Suppressor macrophage treated with lipopolysaccharide for 4 hours (primary cell): ENCODE data around the gene MMD2.
"Not testable (repeated sequence)": the region's sequence is repeated elsewhere in the genome, so short reads cannot be mapped to it uniquely, and the experiment has no call there.

Source experiments
- DNase-seq: peaks from one replicate; pipeline ENCODE4 v3.0.0-alpha.2; 2020

The MMD2 gene, protein sequence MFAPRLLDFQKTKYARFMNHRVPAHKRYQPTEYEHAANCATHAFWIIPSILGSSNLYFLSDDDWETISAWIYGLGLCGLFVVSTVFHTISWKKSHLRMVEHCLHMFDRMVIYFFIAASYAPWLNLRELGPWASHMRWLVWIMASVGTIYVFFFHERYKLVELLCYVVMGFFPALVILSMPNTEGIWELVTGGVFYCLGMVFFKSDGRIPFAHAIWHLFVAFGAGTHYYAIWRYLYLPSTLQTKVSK

DNA sequence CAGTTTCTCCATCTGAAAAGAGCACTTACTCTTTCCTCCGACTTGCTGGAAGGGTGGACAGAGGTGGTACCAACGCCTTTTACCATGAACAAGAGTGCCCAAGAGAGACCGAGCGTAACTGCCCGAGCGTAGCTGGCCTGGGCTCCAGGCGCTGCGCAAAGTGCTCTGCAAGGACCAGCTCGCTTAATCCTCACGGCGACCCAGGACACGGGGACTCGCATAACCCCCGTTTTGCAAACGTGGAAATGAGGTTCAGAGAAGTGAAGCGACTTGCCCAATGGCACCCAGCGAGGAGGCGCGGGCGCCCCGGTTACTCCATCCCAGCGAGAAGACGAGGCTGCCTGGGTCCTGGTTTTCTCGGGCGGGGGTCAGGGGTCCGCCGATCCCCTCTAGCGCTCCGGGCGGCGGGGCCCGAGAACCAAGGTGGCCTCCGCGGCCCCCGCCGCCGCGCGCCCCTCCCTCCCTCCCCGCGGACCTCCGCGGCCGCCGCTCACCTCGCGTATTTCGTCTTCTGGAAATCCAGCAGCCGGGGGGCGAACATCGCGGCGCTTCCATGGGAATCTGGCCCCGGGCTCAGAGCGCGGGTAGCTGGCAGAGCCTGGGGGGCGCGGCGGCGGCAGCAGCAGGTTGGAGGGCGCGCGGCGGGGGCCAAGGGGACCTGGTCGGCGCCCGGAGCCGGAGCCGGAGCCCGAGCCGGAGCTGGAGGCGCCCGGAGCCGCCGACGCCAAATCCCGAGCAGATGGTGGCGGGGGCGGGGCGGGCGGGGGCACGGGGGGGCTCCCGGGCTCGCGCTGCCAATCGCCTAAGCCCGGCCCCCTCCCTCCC lies at the start of gene MMD2:
Gene MMD2 (minus strand): TSS at position 711 of the 825 bp plus-strand sequence. CDS start 170 bp downstream, at position 541.
- no peak for DNase-seq

- DNase-seq, result no peak
Measured at GRCh38 chr7:5005066-5005465, 46.1 kb upstream of the MMD2 start.

DNA sequence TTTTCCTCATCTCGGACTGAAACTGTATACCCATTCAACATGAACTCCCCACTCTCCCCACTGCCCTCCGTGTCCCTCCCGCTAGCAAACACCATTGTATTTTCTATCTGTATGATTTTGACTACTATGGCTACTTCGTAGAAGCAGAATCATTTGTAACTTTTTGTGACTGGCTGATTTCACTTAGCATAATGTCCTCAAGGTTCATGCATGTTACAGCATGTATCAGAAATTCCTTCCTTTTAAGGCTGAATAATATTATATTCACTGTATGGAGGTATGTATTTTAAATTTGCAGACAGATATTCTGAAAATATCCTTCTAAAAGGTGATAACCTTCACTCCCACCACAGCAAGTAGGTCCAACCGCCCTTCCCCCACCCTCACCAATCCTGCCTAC lies 42.9 kb upstream of the MMD2 start:
- no peak for DNase-seq

- no peak for DNase-seq
Measured at GRCh38 chr7:5001003-5001402, 42.0 kb upstream of the MMD2 start.

DNA sequence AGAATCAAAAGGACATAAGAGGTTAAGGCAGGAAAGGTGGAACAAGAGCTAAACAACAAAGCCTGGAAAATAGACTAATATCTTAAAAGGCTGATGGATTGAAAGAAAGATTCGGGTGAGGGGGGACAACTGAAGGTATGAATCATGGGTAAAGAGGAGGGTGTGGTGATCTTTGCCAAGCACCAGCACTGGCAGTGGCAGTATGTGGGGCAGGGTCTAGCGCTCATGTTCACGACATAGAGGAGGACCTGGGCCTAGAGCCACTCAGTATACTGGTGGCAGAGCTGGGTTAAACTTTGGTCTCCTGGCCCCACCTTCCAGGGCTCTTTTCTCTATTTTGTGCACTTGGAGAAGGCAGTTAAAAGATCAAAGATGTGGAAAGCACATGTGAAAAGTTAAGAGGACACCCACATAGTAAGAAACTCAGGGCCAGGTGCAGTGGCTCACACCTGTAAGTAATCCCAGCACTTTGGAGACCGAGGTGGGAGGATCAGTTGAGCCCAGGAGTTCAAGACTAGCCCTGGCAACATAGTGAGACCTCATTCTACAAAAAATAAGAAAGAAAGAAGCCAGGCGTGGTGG lies 40.5 kb upstream of the MMD2 start:
- DNase-seq, result no peak

- no peak for DNase-seq
Measured at GRCh38 chr7:4998910-4999309, 39.9 kb upstream of the MMD2 start.

GRCh38 chr7:4998244-4998643 lies 39.3 kb upstream of the MMD2 start:
- no peak for DNase-seq

DNA sequence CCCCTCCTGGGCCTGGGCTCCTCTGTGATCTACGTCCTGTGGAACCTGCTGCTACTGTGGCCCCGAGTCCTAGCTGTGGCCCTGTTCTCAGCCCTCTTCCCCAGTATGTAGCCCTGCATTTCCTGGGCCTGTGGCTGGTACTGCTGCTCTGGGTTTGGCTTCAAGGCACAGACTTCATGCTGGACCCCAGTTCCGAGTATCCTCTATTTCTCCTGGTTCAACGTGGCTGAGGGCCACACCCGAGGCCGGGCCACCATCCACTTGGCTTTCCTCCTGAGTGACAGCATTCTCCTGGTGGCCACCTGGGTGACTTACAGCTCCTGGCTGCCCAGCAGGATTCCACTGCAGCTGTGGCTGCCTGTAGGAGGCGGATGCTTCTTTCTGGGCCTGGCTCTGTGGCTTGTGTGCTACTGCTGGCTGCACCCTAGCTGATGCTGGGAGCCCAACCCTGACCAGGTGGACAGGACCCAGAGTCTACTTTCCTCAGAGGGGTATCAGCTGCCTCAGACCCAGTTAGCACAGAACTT lies 37.8 kb upstream of the MMD2 start:
- no peak for DNase-seq

- DNase-seq, result no peak
Measured at GRCh38 chr7:4995429-4995969, 36.5 kb upstream of the MMD2 start.

DNA sequence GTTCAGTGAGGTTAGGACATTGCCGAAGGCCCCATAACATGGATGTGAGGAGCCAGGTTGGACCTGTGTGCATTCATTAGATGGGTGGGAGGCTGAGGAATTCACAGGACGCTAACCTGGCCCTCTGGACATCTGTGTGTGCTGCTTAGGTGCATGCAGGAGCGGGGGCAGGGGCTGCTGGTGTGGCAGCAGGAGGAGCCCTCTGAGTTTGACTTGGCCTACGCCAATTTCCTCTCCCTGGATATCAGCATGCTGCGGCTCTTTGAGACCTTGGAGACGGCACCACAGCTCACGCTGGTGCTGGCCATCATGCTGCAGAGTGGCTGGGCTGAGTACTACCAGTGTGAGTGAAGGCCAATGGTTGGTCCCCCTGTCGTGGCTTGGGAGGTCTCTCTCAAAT lies 34.5 kb upstream of the MMD2 start:
- no peak for DNase-seq

GRCh38 chr7:4982741-4983140 lies 23.8 kb upstream of the MMD2 start:
- DNase-seq, result not testable (repeated sequence)

DNA sequence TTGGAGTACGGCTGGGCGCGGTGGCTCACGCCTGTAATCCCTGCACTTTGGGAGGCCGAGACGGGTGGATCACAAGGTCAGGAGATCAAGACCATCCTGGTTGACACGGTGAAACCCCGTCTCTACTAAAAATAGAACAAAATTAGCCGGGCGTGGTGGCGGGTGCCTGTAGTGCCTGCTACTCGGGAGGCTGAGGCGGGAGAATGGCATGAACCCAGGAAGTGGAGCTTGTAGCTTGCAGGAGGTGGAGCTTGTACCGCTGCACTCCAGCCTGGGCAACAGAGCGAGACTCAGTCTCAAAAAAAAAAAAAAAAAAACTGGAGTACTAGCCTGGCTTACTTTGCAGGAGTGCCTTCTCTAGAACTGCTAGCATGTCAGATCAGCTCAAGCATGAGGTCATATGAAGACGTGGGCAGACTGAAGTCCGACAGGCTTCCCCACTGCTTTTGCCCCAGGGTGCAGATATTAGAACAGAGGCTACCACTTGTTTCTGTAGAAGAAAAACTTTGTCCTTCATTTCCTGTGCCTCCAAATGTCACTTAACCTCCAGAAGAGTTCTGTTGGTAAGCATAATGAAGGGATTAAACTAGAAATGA lies 22.4 kb upstream of the MMD2 start:
- not testable (repeated sequence) for DNase-seq

DNA sequence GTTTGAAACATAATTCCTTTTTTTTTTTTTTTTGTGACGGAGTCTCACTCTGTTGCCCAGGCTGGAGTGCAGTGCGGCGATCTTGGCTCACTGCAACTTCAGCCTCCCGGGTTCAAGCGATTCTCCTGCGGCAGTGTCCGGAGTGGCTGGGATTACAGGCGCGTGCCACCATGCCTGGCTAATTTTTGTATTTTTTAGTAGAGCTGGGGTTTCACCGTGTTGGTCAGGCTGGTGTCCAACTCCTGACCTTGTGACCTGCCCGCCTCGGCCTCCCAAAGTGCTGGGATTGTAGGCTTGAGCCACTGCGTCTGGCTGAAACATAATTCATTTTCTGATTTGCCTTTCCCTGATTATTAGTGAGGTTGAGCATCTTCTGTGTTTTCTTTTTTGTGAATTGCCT lies 16.6 kb upstream of the MMD2 start:
- DNase-seq, result not testable (repeated sequence)

DNA sequence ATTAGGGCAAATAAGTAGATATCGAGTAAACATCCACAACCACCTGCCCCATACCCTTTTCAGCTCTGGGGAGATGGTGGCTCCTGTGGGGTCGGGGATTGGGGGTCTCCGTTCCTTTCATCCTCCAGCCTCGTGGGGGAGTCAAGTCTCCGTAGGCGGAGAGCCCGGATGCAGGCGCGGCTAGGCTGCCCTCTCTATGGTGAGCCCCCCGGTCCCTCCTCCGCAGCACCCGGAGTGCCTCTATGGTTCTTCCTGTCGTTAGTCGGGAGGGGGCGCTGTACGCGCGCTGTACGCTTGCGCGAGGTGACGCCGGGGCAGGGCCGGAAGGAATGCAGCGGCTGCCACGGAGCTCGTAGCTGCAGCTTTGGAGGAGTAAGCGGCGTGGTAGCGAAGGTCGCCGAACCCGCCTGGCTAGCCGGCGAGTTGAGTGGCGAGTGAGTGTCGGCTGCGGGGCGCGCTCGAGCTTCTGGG lies 14.8 kb upstream of the MMD2 start:
- peak; percentile 95 for DNase-seq

DNA sequence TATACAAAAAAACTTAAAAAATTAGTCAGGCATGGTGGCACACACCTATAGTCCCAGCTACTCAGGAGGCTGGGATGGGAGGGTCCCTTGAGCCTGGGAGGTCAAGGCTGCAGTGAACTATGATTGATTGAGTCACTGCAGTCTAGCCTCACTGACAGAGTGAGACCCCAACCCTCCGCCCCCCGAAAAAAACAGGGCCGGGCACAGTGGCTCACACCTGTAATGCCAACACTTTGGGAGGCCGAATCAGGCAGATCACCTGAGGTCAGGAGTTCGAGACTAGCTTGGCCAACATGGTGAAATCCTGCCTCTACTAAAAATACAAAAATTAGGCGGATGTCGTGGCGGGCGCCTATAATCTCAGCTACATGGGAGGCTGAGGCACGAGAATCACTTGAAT lies 13.5 kb upstream of the MMD2 start:
- DNase-seq, result not testable (repeated sequence)

DNA sequence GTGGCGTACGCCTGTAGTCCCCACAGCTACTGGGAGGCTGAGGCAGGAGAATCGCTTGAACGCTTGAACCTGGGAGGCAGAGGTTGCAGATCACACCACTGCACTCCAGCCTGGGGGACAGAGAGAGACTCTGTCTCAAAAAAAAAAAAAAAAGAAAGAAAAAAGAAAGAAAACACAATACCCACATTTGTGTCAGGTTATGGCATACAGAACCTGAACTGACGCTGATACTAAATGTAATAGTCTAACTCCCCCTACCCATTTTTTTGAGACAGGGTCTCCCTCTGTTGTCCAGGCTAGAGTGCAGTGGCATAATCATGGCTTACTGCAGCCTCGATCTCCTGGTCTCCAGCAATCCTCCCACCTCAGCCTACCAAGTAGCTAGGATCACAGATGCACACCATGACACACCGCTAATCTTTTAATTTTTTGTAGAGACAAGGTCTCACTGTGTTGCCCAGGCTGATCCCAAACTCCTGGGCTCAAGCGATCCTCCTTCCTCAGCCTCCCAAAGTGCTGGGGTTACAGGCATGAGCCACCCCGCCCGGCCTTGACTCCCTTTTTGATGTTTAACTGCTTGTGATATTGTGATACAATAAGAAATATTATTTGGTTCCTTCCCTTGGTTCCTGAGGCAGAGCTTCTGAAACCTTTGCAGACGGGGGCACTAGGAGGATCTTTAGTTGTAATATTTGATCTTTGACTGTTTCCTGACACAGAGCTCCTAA lies 6.5 kb upstream of the MMD2 start:
- DNase-seq, result no peak

DNA sequence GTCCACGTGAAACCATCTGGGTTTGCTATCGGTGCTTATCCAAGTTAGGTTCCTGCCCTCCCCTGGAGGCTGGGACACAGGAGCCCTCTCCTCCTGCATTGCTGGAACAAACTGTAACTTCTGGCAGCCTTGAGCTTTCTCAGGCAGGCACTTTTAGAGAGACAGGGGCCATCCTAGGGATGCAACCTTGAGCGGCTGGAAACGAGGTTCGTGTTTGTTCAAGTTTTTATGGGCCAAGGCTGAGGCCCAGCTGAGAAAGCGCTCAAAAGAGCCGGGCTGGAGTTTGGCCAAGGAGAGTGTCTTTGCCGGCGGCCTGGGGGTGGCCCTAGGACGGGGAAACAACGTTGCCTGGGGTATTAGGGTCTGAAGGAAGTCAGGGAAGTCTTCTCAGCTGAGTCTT lies 5.5 kb upstream of the MMD2 start:
- no peak for DNase-seq

DNA sequence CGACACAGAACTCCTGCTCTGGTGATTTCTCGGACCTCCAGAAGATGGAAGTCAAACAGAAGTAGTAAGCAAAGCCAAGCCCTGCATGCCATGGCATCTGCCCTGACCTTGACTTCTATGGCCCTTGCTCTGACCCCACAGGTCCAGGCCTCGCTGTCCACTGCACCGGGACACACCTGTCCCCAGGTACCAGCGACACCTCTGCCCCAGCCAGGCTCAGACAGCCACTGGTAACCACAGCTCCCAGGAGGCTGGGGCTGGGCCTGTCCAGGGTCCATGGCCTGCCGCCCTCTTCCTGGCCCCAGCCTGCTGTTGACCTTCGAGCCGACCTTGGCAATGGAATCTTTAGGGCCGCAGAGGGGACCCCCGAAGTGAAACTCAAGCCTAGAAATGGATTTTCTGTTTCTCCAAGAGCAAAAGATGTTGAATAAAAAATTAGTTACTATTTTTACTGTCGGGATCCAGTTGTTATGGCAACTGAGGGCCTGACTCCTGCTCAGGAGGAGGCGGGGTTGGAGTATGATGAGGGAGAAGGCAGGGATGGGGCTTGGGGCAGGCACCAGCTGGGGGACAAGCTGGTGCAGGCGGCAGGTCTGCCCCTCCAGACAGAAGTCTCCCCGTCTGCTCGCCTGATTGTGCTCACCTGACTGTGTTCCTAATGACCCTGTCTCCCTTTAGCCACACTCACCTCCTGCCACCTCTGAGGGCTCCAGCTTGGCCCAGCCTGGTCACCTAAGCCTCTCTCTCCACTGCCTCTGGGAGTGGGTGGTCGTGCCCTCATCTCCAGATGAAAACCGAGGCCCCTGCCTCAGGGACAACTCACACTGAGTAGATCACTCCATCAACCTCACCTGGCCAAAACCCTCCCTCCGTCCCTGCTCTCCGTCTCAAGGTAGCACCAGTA lies 4.1 kb upstream of the MMD2 start:
- no peak for DNase-seq

GRCh38 chr7:4960363-4960762 lies 1.4 kb upstream of the MMD2 start:
- DNase-seq, result no peak

DNA sequence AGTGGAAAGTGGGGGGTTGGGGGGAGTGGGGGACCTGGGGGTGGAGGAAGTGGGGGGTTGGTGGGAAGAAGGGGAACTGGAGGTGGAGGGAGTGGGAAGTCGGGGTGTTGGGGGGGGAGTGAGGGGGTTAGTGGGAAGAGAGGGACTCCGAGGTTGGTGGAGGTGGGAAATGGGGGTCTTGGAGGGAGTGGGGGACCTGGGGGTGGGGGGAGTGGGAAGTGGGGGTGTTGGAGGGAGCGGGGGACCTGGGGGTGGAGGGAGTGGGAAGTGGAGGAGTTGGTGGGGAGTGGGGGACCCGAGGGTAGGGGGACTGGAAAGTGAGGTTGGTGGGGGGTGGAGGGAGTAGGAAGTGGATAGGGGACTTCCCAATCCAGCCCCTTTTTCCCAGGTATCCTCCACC lies 906 bp upstream of the MMD2 start:
- DNase-seq, result no peak

DNA sequence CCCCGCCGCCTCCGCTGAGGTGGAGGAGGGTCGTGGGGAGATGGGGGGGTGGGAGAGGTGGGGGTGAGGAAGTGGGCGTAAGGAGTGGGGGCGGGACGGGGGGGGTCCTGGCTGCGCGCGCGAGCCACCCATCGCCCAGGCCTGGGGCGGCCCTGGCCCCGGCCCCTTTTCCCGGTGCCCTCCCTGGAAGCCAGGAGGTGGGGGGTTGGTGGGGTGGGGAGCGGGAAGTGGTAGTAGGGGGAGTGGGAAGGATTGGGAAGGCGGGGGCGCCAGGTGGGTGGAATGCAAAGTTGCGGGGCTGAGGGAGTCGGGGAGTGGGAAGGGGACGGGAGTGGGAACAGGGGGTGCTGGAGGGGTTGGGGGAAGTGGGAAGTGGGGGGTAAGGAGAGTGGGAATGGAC lies 319 bp upstream of the MMD2 start:
- no peak for DNase-seq
